H1 (cell line): ENCODE results near the gene PLCB4. TPM values are rescaled to one million over a fixed set of nuclear protein-coding genes. Genes with fewer than 3 reads are reported as not detected.

Experiments used
- CTCF ChIA-PET: fragments of 300-600 bp; sonication (Branson Sonifier 250); formaldehyde crosslinking; loops from one replicate; lab custom pipeline; 2021; ENCODE audit not compliant: partially characterized antibody; lab: Charles Lee
- POLR2A ChIA-PET: fragments of 300-600 bp; sonication (Branson Sonifier 250); formaldehyde crosslinking; loops from one replicate; lab custom pipeline; 2021; ENCODE audit warnings: inconsistent platforms; ENCODE audit not compliant: partially characterized antibody; lab: Charles Lee
- DNase-seq, 2 experiments: peaks; one replicate each; pipeline versions ENCODE4 v3.0.0 to v3.0.0-alpha.2; 2010 to 2022; ENCODE audit warnings: low spot score in 2 of 2, low read depth in 1 of 2, mixed read lengths in 1 of 2
- FAIRE-seq: peaks from 2 replicates; lab custom pipeline; 2011; peaks lifted over from hg19 to GRCh38; lab: Jason Lieb, UNC
- H2AFZ ChIP-seq: 2 replicates; pipeline ENCODE4 v1.8.1; 2012; ENCODE audit warnings: low read length, inconsistent platforms
- H2AK5ac ChIP-seq: 2 replicates; pipeline ENCODE4 v1.6.1; 2013; ENCODE audit warnings: low read depth, low read length
- H2BK120ac ChIP-seq: replicated peaks from 2 replicates; pipeline ENCODE3; 2013; ENCODE audit warnings: low read depth, low read length, inconsistent platforms
- H2BK12ac ChIP-seq: 2 replicates; pipeline ENCODE4 v1.6.1; 2013; ENCODE audit warnings: low read depth, low read length
- H2BK15ac ChIP-seq: 2 replicates; pipeline ENCODE4 v1.6.1; 2013; ENCODE audit warnings: low read length
- H2BK20ac ChIP-seq: 2 replicates; pipeline ENCODE4 v1.6.1; 2013; ENCODE audit warnings: low read length
- H2BK5ac ChIP-seq: 2 replicates; pipeline ENCODE4 v1.6.1; 2013; ENCODE audit warnings: low read depth, low read length
- H3K14ac ChIP-seq: 2 replicates; pipeline ENCODE4 v1.6.1; 2013; ENCODE audit warnings: inconsistent platforms; ENCODE audit not compliant: insufficient read length
- H3K18ac ChIP-seq: 2 replicates; pipeline ENCODE4 v1.6.1; 2013; ENCODE audit warnings: low read length; ENCODE audit errors: extremely low read depth
- H3K23ac ChIP-seq: 2 replicates; pipeline ENCODE4 v1.6.1; 2013; ENCODE audit warnings: inconsistent platforms; ENCODE audit not compliant: insufficient read length
- H3K23me2 ChIP-seq: 2 replicates; pipeline ENCODE4 v1.6.1; 2013; ENCODE audit warnings: low read depth, low read length
- H3K27ac ChIP-seq: 2 replicates; pipeline ENCODE4 v1.6.1; 2011; ENCODE audit warnings: low read depth, low read length, inconsistent platforms
- H3K27me3 ChIP-seq, 4 experiments: replicated peaks in 1 of 4; 1 replicate in 1 of 4; 2 replicates in 3 of 4; pipeline versions ENCODE4 v1.6.1 to v1.8.1; 2011 to 2013; ENCODE audit warnings: low read length in 3 of 4, mild to moderate bottlenecking in 3 of 4, inconsistent platforms in 2 of 4, mixed read lengths in 2 of 4, moderate library complexity in 1 of 4; ENCODE audit not compliant: control insufficient read depth in 3 of 4, insufficient read depth in 3 of 4; ENCODE audit errors: extremely low read depth in 1 of 4
- H3K36me3 ChIP-seq, 4 experiments: 2 replicates each; pipeline versions ENCODE4 v1.6.1 to v1.8.1; 2011 to 2013; ENCODE audit warnings: mild to moderate bottlenecking in 4 of 4, low read length in 3 of 4, moderate library complexity in 2 of 4, control low read depth in 1 of 4, inconsistent platforms in 1 of 4; ENCODE audit not compliant: insufficient read depth in 4 of 4, control insufficient read depth in 2 of 4
- H3K4ac ChIP-seq: replicated peaks from 2 replicates; pipeline ENCODE3; 2013; ENCODE audit warnings: low read length, low read depth, mixed read lengths, inconsistent platforms; ENCODE audit not compliant: insufficient read length
- H3K4me1 ChIP-seq, 4 experiments: replicated peaks in 1 of 4; 1 replicate in 1 of 4; 2 replicates in 3 of 4; pipeline versions ENCODE4 v1.6.1 to v1.8.1; 2011 to 2013; ENCODE audit warnings: low read length in 3 of 4, inconsistent platforms in 2 of 4, mixed read lengths in 1 of 4; ENCODE audit not compliant: insufficient read depth in 4 of 4, control insufficient read depth in 3 of 4
- H3K4me2 ChIP-seq, 2 experiments: 2 replicates each; pipeline versions ENCODE4 v1.6.1 to v1.8.1; 2011 to 2013; ENCODE audit warnings: low read depth in 2 of 2, low read length in 2 of 2, control low read depth in 1 of 2, inconsistent platforms in 1 of 2, mild to moderate bottlenecking in 1 of 2; ENCODE audit not compliant: insufficient read depth in 1 of 2
- H3K4me3 ChIP-seq, 4 experiments: fragments of 200-600, 300-600 bp in 1 of 4; sonication (generic), shearing (Covaris generic), sonication (Bioruptor Twin) in 1 of 4; 2 replicates each; pipeline versions ENCODE4 v1.5.1 to v1.8.1; 2011 to 2016; ENCODE audit warnings: low read length in 4 of 4, low read depth in 3 of 4, control low read depth in 2 of 4, inconsistent platforms in 2 of 4, mild to moderate bottlenecking in 2 of 4, mixed read lengths in 1 of 4, moderate library complexity in 1 of 4; ENCODE audit not compliant: insufficient read depth in 2 of 4; ENCODE audit errors: extremely low read depth in 1 of 4
- H3K56ac ChIP-seq: replicated peaks from 2 replicates; pipeline ENCODE3; 2013; ENCODE audit warnings: low read depth, mild to moderate bottlenecking, mixed read lengths, low read length, inconsistent platforms; ENCODE audit not compliant: insufficient read length
- H3K79me1 ChIP-seq: 2 replicates; pipeline ENCODE4 v1.6.1; 2013; ENCODE audit warnings: low read depth, low read length, control low read depth
- H3K79me2 ChIP-seq, 2 experiments: 2 replicates each; pipeline versions ENCODE4 v1.6.1 to v1.8.1; 2012 to 2013; ENCODE audit warnings: low read length in 2 of 2, mild to moderate bottlenecking in 2 of 2, inconsistent platforms in 1 of 2; ENCODE audit not compliant: insufficient read depth in 2 of 2, control insufficient read depth in 1 of 2
- H3K9ac ChIP-seq, 4 experiments: replicated peaks in 1 of 4; 1 replicate in 1 of 4; 2 replicates in 3 of 4; pipeline versions ENCODE4 v1.6.1 to v1.8.1; 2011 to 2013; ENCODE audit warnings: low read depth in 3 of 4, low read length in 3 of 4, control low read depth in 2 of 4, mild to moderate bottlenecking in 2 of 4, moderate library complexity in 2 of 4, inconsistent platforms in 1 of 4; ENCODE audit errors: extremely low read depth in 1 of 4
- H3K9me3 ChIP-seq, 2 experiments: 2 replicates each; pipeline versions ENCODE4 v1.6.1 to v1.8.1; 2012 to 2013; ENCODE audit warnings: mild to moderate bottlenecking in 2 of 2, moderate library complexity in 2 of 2, control low read depth in 1 of 2, inconsistent platforms in 1 of 2, low read depth in 1 of 2, low read length in 1 of 2, mixed read lengths in 1 of 2; ENCODE audit not compliant: insufficient read depth in 2 of 2
- H4K20me1 ChIP-seq, 2 experiments: replicated peaks in 1 of 2; 2 replicates each; pipeline versions ENCODE3 to v1.8.1; 2011 to 2013; ENCODE audit warnings: inconsistent platforms in 2 of 2, low read length in 2 of 2, mild to moderate bottlenecking in 1 of 2; ENCODE audit not compliant: insufficient read depth in 2 of 2, control insufficient read depth in 1 of 2
- H4K5ac ChIP-seq: 2 replicates; pipeline ENCODE4 v1.6.1; 2013; ENCODE audit warnings: low read length, low read depth, mixed read lengths, inconsistent platforms; ENCODE audit not compliant: insufficient read length
- H4K8ac ChIP-seq: 2 replicates; pipeline ENCODE4 v1.8.0; 2013; ENCODE audit warnings: mild to moderate bottlenecking, moderate library complexity, low read length, inconsistent platforms; ENCODE audit not compliant: insufficient read depth; ENCODE audit errors: extremely low read depth
- H4K91ac ChIP-seq: replicated peaks from 2 replicates; pipeline ENCODE3; 2013; ENCODE audit warnings: low read length, mixed read lengths, inconsistent platforms; ENCODE audit not compliant: insufficient read length
- BCL11A ChIP-seq, 2 experiments: IDR thresholded peaks; one replicate each; pipeline ENCODE4 v1.6.1; 2011; ENCODE audit warnings: low read depth in 2 of 2, low read length in 2 of 2, mild to moderate bottlenecking in 2 of 2
- BRCA1 ChIP-seq: IDR thresholded peaks from 2 replicates; pipeline ENCODE4 v1.6.1; 2012; ENCODE audit warnings: low read depth, low read length, improper control_type of control experiment
- CHD1 ChIP-seq: IDR thresholded peaks from 2 replicates; pipeline ENCODE4 v1.6.1; 2012; ENCODE audit warnings: low read depth, low read length, improper control_type of control experiment
- FOSL1 ChIP-seq: IDR thresholded peaks from 2 replicates; pipeline ENCODE4 v1.6.1; 2011; ENCODE audit warnings: mild to moderate bottlenecking, low read depth, low read length, moderate library complexity; ENCODE audit not compliant: insufficient read depth
- GTF2F1 ChIP-seq: IDR thresholded peaks from 2 replicates; pipeline ENCODE4 v1.6.1; 2012; ENCODE audit warnings: low read depth, low read length, improper control_type of control experiment, borderline replicate concordance
- HDAC2 ChIP-seq, 2 experiments: fragments of 300-600 bp in 1 of 2; sonication (generic) in 1 of 2; IDR thresholded peaks; 2 replicates each; pipeline ENCODE4 v1.6.1; 2011 to 2012; ENCODE audit warnings: low read depth in 2 of 2, low read length in 2 of 2, mild to moderate bottlenecking in 2 of 2, moderate library complexity in 2 of 2, borderline replicate concordance in 1 of 2, inconsistent platforms in 1 of 2
- POLR2AphosphoS5 ChIP-seq: IDR thresholded peaks from 2 replicates; pipeline ENCODE4 v1.6.1; 2011; ENCODE audit warnings: low read depth, low read length
- SAP30 ChIP-seq: fragments of 300-600 bp; sonication (generic); IDR thresholded peaks from 2 replicates; pipeline ENCODE4 v1.7.1; 2012; ENCODE audit warnings: low read length, moderate library complexity, mild to moderate bottlenecking, inconsistent platforms; ENCODE audit not compliant: insufficient read depth, insufficient replicate concordance
- TAF7 ChIP-seq: optimal IDR thresholded peaks from 2 replicates; pipeline ENCODE3; 2011; ENCODE audit warnings: low read depth, mild to moderate bottlenecking, inconsistent platforms, low read length, moderate library complexity, borderline replicate concordance
- TCF12 ChIP-seq: IDR thresholded peaks from 2 replicates; pipeline ENCODE4 v1.6.1; 2011; ENCODE audit warnings: low read depth, mild to moderate bottlenecking, low read length
- TEAD4 ChIP-seq: IDR thresholded peaks from 2 replicates; pipeline ENCODE4 v1.6.1; 2012; ENCODE audit warnings: low read depth, low read length, inconsistent platforms, mixed read lengths
- ZNF274 ChIP-seq: IDR thresholded peaks from 2 replicates; pipeline ENCODE4 v1.7.0; 2012; ENCODE audit warnings: low read length, borderline replicate concordance; ENCODE audit errors: extremely low read depth
- WGBS, 2 experiments: shearing (Covaris generic) in 1 of 2; methylation state at CpG; one replicate each; pipeline versions ENCODE4 v1.1.6 to v1.1.7; 2013 to 2015; ENCODE audit warnings: low lambda C conversion rate in 2 of 2, mixed read lengths in 2 of 2, inconsistent platforms in 1 of 2, low coverage in 1 of 2, missing lambda C conversion rate in 1 of 2; ENCODE audit not compliant: insufficient replicate concordance in 2 of 2, insufficient coverage in 1 of 2, insufficient read length in 1 of 2; ENCODE audit errors: extremely low coverage in 1 of 2, missing lambda C conversion rate in 1 of 2; 5-methylcytosine and 5-hydroxymethylcytosine counted together
- polyA plus RNA-seq, 7 experiments: library from polyadenylated mRNA; depleted of rRNA in 3 of 7; stranded (reverse) in 5 of 7; unstranded in 2 of 7; fragments of >200 nt in 5 of 7; fragments of 200-250 nt in 2 of 7; gene quantifications; 1 replicate in 5 of 7; 2 replicates in 1 of 7; 4 replicates in 1 of 7; pipeline versions ENCODE4 v1.2.1 to v1.2.3, GENCODE V29; 2011 to 2013; ENCODE audit warnings: missing spikeins in 2 of 7, mixed read lengths in 2 of 7
- total RNA-seq: library from RNA; stranded (reverse); fragmentation: NEBNext Ultra II Directional; extraction: Animal tissue kit (Norgen Biotek cat#: 25700); gene quantifications from 2 replicates; pipeline ENCODE4 v1.2.1, GENCODE V29; 2021
- TF ChIP-seq, protein P1 (sequence below): IDR thresholded peaks from 2 replicates; pipeline ENCODE4 v1.6.1; 2012; ENCODE audit warnings: inconsistent platforms

The PLCB4 gene
- total and polyA plus RNA-seq, 2 of the 8 experiments (the other 6 are each of a cell fraction or from before 2014, with no cell fraction given), result 3.2 to 14.1 TPM

DNA sequence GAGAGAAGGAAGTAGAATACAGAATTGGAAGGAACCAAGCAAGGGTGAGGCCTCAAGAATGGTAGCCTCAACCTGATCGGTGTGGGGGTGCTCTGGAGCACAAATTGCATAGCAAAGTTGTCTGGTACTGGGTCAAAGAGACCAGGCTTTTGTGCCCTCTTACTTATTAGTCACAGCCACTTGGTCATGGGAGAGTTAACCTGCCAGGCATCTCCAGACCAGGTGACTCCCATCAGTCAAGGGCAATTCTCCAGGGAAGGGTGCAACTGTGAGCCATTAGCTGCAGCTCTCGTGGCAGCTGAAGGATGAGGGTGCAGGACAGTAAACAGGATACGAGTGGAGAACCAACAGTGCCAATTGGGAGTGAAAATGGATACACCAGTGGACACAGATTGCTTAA, 47.7 kb upstream of the PLCB4 start:
- Histone ChIP-seq H4K5ac (peak overlapping the region; percentile 32), H2BK120ac (peak overlapping the region; percentile 57), H3K27ac (no peak overlapping the region), H3K14ac (no peak overlapping the region), H2BK12ac (peak overlapping the region; percentile 93; the same call in 1 of the 2 replicates), H3K4ac (peak overlapping the region; percentile 7), H4K20me1 (no peaks in the 10 kb centered on the region), H3K9ac (no peak overlapping the region), H3K23ac (no peak overlapping the region), H3K79me2 (no peaks in the 10 kb centered on the region), H3K36me3 (no peaks in the 10 kb centered on the region), H3K9me3 (no peaks in the 10 kb centered on the region), H3K27me3 (no peaks in the 10 kb centered on the region), H3K18ac (peak overlapping the region; percentile 64; the same call in 1 of the 2 replicates), H2BK20ac (peak overlapping the region; percentile 83; the same call in 1 of the 2 replicates), H3K79me1 (no peaks in the 10 kb centered on the region), H4K8ac (no peak overlapping the region), H3K4me1 (peaks cover 0 to 20% (median 15%) of the 10 kb centered on the region in 4 experiments; a peak in 5 of 7 replicates), H2BK5ac (peak overlapping the region; percentile 69; the same call in 1 of the 2 replicates), H3K4me2 (0 out of 4 replicates have a peak overlapping the region, but pooled peaks of 1 of the 2 experiments have one; percentile 28), H2AK5ac (peak overlapping the region; percentile 43; the same call in 1 of the 2 replicates), H3K56ac (no peak overlapping the region), H3K4me3 (no peak overlapping the region), H4K91ac (peak overlapping the region; percentile 73), H2BK15ac (0 out of 2 replicates have a peak overlapping the region, but pooled peaks have one; percentile 22), H2AFZ (peak overlapping the region; percentile 85; the same call in 1 of the 2 replicates), H3K23me2 (no peaks in the 10 kb centered on the region)
- DNase-seq (no peak), FAIRE-seq (no peak)
- WGBS, 2 experiments, result 94% methylated on average over 3 of the region's 3 CpGs; no CpG with 5 or more reads in 1 of the 2 experiments
- TF ChIP-seq TCF12 (no peak), CHD1 (no peak), TEAD4 (no peak), ZNF274 (no peak), BRCA1 (no peak), BCL11A (IDR thresholded peaks at IDR 0.05; ENCODE audit: low read depth in 2 of 2, low read length in 2 of 2) (no peak), HDAC2 (IDR thresholded peaks at IDR 0.05; ENCODE audit: borderline replicate concordance in 1 of 2, low read depth in 2 of 2, low read length in 2 of 2) (no peak), FOSL1 (no peak), SAP30 (no peak), TAF7 (no peak), GTF2F1 (no peak), POLR2AphosphoS5 (no peak)
- TF ChIP-seq, protein P1, sequence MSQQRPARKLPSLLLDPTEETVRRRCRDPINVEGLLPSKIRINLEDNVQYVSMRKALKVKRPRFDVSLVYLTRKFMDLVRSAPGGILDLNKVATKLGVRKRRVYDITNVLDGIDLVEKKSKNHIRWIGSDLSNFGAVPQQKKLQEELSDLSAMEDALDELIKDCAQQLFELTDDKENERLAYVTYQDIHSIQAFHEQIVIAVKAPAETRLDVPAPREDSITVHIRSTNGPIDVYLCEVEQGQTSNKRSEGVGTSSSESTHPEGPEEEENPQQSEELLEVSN, result no peak
- ChIA-PET POLR2A (no interaction called here), CTCF (interaction anchor here (1.4 kb wide), 1 partner anchor 19 kb away, joined by 5 read pairs; no protein-coding TSS in a partner anchor)
